GM12874 (cell line): ENCODE results near the gene SMCO3.

Experiments
- TF ChIP-seq, protein P1 (sequence below): IDR thresholded peaks from 2 replicates; pipeline ENCODE4 v1.5.1; 2011; ENCODE audit warnings: low read depth, mild to moderate bottlenecking, control low read depth, low read length, moderate library complexity; ENCODE audit not compliant: insufficient read depth

SMCO3 gene

GRCh38 chr12:14770496-14771461 lies 43.2 kb downstream of the SMCO3 start:
- TF ChIP-seq, protein P1, sequence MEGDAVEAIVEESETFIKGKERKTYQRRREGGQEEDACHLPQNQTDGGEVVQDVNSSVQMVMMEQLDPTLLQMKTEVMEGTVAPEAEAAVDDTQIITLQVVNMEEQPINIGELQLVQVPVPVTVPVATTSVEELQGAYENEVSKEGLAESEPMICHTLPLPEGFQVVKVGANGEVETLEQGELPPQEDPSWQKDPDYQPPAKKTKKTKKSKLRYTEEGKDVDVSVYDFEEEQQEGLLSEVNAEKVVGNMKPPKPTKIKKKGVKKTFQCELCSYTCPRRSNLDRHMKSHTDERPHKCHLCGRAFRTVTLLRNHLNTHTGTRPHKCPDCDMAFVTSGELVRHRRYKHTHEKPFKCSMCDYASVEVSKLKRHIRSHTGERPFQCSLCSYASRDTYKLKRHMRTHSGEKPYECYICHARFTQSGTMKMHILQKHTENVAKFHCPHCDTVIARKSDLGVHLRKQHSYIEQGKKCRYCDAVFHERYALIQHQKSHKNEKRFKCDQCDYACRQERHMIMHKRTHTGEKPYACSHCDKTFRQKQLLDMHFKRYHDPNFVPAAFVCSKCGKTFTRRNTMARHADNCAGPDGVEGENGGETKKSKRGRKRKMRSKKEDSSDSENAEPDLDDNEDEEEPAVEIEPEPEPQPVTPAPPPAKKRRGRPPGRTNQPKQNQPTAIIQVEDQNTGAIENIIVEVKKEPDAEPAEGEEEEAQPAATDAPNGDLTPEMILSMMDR = no peak

GRCh38 chr12:14769969-14770495 lies 44.0 kb downstream of the SMCO3 start:
- TF ChIP-seq, protein P1 = peak; percentile 91

DNA sequence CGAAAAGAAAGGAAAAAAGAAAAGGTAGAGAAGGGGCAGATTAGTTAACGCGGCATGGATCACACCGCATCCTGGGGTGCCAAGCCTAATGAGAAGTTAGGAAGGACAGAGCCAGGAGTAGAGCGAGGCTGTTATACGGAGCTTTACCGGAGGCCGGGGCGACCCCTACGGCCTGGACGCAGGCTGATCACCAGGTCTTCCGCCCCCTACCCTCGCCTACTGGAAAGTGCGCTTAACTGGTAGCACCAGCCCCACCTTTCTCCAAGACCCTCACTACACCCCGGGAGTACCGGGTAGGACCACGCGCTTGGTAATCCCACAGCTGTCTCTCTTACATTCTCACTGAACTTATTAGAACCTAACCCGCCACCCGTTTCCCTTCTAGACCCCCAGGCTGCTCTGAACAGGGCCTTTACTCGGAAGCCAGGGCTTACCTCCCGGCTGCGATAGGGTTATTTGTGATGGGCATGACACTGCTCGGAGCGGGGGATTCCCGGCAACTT lies 44.5 kb downstream of the SMCO3 start:
- TF ChIP-seq, protein P1 = 0 out of 2 replicates have a peak, but pooled peaks have one; percentile 5

GRCh38 chr12:14768823-14769405 lies 45.1 kb downstream of the SMCO3 start:
- TF ChIP-seq, protein P1 = no peak

DNA sequence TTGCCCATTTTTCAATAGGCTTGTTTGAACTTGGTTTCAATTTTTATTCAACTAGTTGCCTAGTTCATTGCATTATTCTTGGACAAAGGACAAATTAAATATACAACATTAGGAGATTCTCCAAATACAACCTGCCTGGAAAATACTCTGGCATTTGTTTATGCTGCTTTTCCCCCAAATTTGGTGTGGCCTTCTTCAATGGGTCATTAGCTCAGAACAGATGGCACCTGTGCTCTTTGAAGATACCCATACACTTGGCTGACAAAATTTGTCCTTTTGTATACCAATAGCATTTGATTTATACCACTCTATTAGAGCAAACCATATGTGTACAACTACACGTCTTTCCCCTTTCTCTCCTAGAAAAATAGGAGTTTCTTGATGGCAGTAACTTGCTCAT lies 46.4 kb downstream of the SMCO3 start:
- TF ChIP-seq, protein P1 = no peak

- TF ChIP-seq, protein P1 = no peak
These were observed 47.2 kb downstream of the SMCO3 start for GRCh38 chr12:14766649-14767215.

DNA sequence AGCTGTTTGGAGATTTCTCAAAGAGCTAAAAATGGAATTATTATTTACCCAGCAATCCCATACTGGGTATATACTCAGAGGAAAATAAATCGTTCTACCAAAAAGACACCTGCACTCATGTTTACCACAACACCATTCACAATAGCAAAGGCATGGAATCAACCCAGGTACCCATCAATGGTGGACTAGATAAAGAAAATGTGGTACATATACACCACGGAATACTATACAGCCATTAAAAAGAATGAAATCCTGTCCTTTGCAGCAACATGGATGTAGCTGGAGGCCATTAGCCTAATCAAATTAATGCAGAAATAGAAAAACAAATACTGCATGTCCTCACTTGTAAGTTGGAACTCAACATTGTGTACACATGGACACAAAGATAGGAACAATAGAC lies 48.6 kb downstream of the SMCO3 start:
- TF ChIP-seq, protein P1 = no peak
